ENCODE data around the gene NRIP1. TPM values are rescaled to one million over a fixed set of nuclear protein-coding genes. Genes with fewer than 3 reads are reported as not detected.

The NRIP1 gene
- total RNA-seq, 1 experiment from 2014 or later: 29.6 TPM

DNA sequence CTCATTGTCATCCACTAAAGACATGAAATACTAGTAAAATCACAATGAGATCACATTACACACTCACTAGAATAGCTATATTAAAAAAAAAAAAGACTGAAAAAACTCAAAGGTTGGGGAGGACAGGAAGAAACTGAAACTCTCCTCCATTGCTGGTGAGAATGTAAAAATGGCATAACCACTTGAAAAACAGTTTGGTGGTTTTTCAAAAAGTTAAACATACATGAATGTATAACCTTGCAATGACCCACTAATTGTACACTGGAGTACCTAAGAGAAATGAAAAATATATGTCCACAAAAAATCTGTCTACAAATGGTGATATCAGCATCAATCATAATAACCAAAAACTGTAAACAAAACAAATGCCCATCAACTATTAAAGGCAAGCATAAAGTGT lies 44.0 kb downstream of the NRIP1 start:
- Histone ChIP-seq H4K20me1 (ENCODE audit: insufficient read depth) (no peaks in the 10 kb centered on the region), H2AFZ (ENCODE audit: low read depth, low read length, poor library complexity, severe bottlenecking) (no peak overlapping the region), H3K27me3 (ENCODE audit: insufficient read depth, low read length) (no peaks in the 10 kb centered on the region), H3K79me2 (ENCODE audit: insufficient read depth, low read length) (peaks cover 94% of the 10 kb centered on the region), H3K4me2 (ENCODE audit: low read length) (no peak overlapping the region), H3K4me1 (ENCODE audit: control insufficient read depth in 1 of 2, insufficient read depth in 2 of 2, low read length in 2 of 2) (peaks cover 0 to 5% of the 10 kb centered on the region in 2 experiments; a peak in 1 of 4 replicates), H3K9me2 (ENCODE audit: insufficient read depth) (no peaks in the 10 kb centered on the region), H3K9me3 (ENCODE audit: control insufficient read depth in 1 of 2, insufficient read depth in 1 of 2, low read depth in 1 of 2, low read length in 2 of 2) (no peaks in the 10 kb centered on the region), H3K36me3 (ENCODE audit: control insufficient read depth in 1 of 2, insufficient read depth in 2 of 2, low read length in 2 of 2) (no peaks in the 10 kb centered on the region), H3K27ac (ENCODE audit: low read depth, low read length) (no peak overlapping the region), H3K4me3 (replicated peaks in 1 of 2; ENCODE audit: low read depth in 1 of 2, low read length in 2 of 2) (no peak overlapping the region), H3K9ac (ENCODE audit: low read length) (no peak overlapping the region)
- ChIA-PET RAD21 (ENCODE audit: low non-redundant PET in 1 of 2, low total read pairs in 2 of 2, uncharacterized antibody in 2 of 2, unreplicated experiment in 2 of 2) (no interaction called here), CTCF (no interaction called here), POLR2A (no interaction called here)
- intact Hi-C loops (cut with micrococcal nuclease): no loop called here
- DNase-seq (ENCODE audit: low read depth, low spot score) (no peak), ATAC-seq (no peak)
- BruUV-seq (replicated peaks): no TSS peak
- TF ChIP-seq SIN3A (IDR thresholded peaks at IDR 0.05; ENCODE audit: low read depth) (no peak), ZNF274 (IDR thresholded peaks at IDR 0.05; ENCODE audit: low read depth, low read length) (no peak), YY1 (IDR thresholded peaks at IDR 0.05; ENCODE audit: extremely low read depth, insufficient replicate concordance, low read depth, low read length) (no peak), POLR2A (IDR thresholded peaks at IDR 0.05; ENCODE audit: borderline replicate concordance, extremely low read depth, insufficient read depth, insufficient read length) (no peak), EZH2 (IDR thresholded peaks at IDR 0.05) (no peak), ELF1 (IDR thresholded peaks at IDR 0.05; ENCODE audit: borderline replicate concordance, low read depth) (no peak), ZFX (IDR thresholded peaks at IDR 0.05) (no peak), JUND (IDR thresholded peaks at IDR 0.05) (no peak), CEBPB (IDR thresholded peaks at IDR 0.05; ENCODE audit: low read depth) (no peak), RAD21 (IDR thresholded peaks at IDR 0.05; ENCODE audit: low read depth) (no peak), SP1 (IDR thresholded peaks at IDR 0.05; ENCODE audit: low read depth) (no peak), EZH2phosphoT487 (IDR thresholded peaks at IDR 0.05; ENCODE audit: borderline replicate concordance) (no peak), POLR2AphosphoS5 (IDR thresholded peaks at IDR 0.05; ENCODE audit: low read depth, low read length) (no peak)
- TF ChIP-seq, protein P1, sequence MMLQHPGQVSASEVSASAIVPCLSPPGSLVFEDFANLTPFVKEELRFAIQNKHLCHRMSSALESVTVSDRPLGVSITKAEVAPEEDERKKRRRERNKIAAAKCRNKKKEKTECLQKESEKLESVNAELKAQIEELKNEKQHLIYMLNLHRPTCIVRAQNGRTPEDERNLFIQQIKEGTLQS (IDR thresholded peaks at IDR 0.05): no peak
- TF ChIP-seq, protein P2, sequence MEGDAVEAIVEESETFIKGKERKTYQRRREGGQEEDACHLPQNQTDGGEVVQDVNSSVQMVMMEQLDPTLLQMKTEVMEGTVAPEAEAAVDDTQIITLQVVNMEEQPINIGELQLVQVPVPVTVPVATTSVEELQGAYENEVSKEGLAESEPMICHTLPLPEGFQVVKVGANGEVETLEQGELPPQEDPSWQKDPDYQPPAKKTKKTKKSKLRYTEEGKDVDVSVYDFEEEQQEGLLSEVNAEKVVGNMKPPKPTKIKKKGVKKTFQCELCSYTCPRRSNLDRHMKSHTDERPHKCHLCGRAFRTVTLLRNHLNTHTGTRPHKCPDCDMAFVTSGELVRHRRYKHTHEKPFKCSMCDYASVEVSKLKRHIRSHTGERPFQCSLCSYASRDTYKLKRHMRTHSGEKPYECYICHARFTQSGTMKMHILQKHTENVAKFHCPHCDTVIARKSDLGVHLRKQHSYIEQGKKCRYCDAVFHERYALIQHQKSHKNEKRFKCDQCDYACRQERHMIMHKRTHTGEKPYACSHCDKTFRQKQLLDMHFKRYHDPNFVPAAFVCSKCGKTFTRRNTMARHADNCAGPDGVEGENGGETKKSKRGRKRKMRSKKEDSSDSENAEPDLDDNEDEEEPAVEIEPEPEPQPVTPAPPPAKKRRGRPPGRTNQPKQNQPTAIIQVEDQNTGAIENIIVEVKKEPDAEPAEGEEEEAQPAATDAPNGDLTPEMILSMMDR (IDR thresholded peaks at IDR 0.05 in 2 of 3, conservative IDR thresholded peaks at IDR 0.05 in 1 of 3; ENCODE audit: borderline replicate concordance in 1 of 3, insufficient read depth in 1 of 3, low read depth in 2 of 3, low read length in 2 of 3): no peak
- TF ChIP-seq, protein P3, sequence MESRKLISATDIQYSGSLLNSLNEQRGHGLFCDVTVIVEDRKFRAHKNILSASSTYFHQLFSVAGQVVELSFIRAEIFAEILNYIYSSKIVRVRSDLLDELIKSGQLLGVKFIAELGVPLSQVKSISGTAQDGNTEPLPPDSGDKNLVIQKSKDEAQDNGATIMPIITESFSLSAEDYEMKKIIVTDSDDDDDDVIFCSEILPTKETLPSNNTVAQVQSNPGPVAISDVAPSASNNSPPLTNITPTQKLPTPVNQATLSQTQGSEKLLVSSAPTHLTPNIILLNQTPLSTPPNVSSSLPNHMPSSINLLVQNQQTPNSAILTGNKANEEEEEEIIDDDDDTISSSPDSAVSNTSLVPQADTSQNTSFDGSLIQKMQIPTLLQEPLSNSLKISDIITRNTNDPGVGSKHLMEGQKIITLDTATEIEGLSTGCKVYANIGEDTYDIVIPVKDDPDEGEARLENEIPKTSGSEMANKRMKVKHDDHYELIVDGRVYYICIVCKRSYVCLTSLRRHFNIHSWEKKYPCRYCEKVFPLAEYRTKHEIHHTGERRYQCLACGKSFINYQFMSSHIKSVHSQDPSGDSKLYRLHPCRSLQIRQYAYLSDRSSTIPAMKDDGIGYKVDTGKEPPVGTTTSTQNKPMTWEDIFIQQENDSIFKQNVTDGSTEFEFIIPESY (IDR thresholded peaks at IDR 0.05; ENCODE audit: extremely low read depth, insufficient replicate concordance, low read length): no peak
- TF ChIP-seq, protein P4, sequence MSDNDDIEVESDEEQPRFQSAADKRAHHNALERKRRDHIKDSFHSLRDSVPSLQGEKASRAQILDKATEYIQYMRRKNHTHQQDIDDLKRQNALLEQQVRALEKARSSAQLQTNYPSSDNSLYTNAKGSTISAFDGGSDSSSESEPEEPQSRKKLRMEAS (IDR thresholded peaks at IDR 0.05): no peak
- TF ChIP-seq, protein P5, sequence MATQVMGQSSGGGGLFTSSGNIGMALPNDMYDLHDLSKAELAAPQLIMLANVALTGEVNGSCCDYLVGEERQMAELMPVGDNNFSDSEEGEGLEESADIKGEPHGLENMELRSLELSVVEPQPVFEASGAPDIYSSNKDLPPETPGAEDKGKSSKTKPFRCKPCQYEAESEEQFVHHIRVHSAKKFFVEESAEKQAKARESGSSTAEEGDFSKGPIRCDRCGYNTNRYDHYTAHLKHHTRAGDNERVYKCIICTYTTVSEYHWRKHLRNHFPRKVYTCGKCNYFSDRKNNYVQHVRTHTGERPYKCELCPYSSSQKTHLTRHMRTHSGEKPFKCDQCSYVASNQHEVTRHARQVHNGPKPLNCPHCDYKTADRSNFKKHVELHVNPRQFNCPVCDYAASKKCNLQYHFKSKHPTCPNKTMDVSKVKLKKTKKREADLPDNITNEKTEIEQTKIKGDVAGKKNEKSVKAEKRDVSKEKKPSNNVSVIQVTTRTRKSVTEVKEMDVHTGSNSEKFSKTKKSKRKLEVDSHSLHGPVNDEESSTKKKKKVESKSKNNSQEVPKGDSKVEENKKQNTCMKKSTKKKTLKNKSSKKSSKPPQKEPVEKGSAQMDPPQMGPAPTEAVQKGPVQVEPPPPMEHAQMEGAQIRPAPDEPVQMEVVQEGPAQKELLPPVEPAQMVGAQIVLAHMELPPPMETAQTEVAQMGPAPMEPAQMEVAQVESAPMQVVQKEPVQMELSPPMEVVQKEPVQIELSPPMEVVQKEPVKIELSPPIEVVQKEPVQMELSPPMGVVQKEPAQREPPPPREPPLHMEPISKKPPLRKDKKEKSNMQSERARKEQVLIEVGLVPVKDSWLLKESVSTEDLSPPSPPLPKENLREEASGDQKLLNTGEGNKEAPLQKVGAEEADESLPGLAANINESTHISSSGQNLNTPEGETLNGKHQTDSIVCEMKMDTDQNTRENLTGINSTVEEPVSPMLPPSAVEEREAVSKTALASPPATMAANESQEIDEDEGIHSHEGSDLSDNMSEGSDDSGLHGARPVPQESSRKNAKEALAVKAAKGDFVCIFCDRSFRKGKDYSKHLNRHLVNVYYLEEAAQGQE (IDR thresholded peaks at IDR 0.05; ENCODE audit: low read depth): no peak

All from HCT116 (cell line).